HepG2 (cell line): Measurements from ENCODE around the gene GPX2. TPM values are rescaled to one million over a fixed set of nuclear protein-coding genes. Genes with fewer than 3 reads are reported as not detected.

ENCODE experiments used
- CEBPG ChIP-seq: IDR thresholded peaks from 2 replicates; pipeline ENCODE4 v1.6.1; 2016
- FOSL1 ChIP-seq: sonication (generic); formaldehyde crosslinking; IDR thresholded peaks from 2 replicates; pipeline ENCODE4 v1.9.0; 2021; ENCODE audit warnings: missing genetic modification reagents, borderline replicate concordance
- HOXA5 ChIP-seq: sonication (generic); formaldehyde crosslinking; IDR thresholded peaks from 2 replicates; pipeline ENCODE4 v1.4.0; 2020; ENCODE audit warnings: missing genetic modification reagents
- IRF9 ChIP-seq: sonication (generic); formaldehyde crosslinking; IDR thresholded peaks from 2 replicates; pipeline ENCODE4 v1.8.0; 2022; ENCODE audit warnings: missing genetic modification reagents, mild to moderate bottlenecking, borderline replicate concordance
- JDP2 ChIP-seq: sonication (generic); formaldehyde crosslinking; IDR thresholded peaks from 2 replicates; pipeline ENCODE4 v1.8.1; 2022; ENCODE audit warnings: missing genetic modification reagents, borderline replicate concordance
- KAT8 ChIP-seq: IDR thresholded peaks from 2 replicates; pipeline ENCODE4 v1.6.1; 2016; ENCODE audit warnings: missing genetic modification reagents, missing compliant biosample characterization
- MIER3 ChIP-seq: IDR thresholded peaks from 2 replicates; pipeline ENCODE4 v1.6.1; 2016; ENCODE audit warnings: missing compliant biosample characterization, borderline replicate concordance
- MLX ChIP-seq: IDR thresholded peaks from 2 replicates; pipeline ENCODE4 v1.6.1; 2016
- XBP1 ChIP-seq: sonication (generic); formaldehyde crosslinking; IDR thresholded peaks from 2 replicates; pipeline ENCODE4 v1.5.0; 2020; ENCODE audit warnings: missing genetic modification reagents
- ZNF10 ChIP-seq: sonication (generic); formaldehyde crosslinking; IDR thresholded peaks from 2 replicates; pipeline ENCODE4 v1.4.0; 2020; ENCODE audit warnings: mild to moderate bottlenecking, low read depth, missing genetic modification reagents, borderline replicate concordance
- ZNF101 ChIP-seq: sonication (generic); formaldehyde crosslinking; IDR thresholded peaks from 2 replicates; pipeline ENCODE4 v1.4.0; 2020; ENCODE audit warnings: mild to moderate bottlenecking, low read depth, missing genetic modification reagents, borderline replicate concordance
- ZNF138 ChIP-seq: sonication (generic); formaldehyde crosslinking; IDR thresholded peaks from 2 replicates; pipeline ENCODE4 v1.5.0; 2020; ENCODE audit warnings: mild to moderate bottlenecking, low read depth, missing genetic modification reagents
- ZNF317 ChIP-seq: sonication (generic); formaldehyde crosslinking; IDR thresholded peaks from 2 replicates; pipeline ENCODE4 v1.5.0; 2020; ENCODE audit warnings: mild to moderate bottlenecking, missing genetic modification reagents
- ZNF503 ChIP-seq: sonication (generic); formaldehyde crosslinking; IDR thresholded peaks from 2 replicates; pipeline ENCODE4 v1.4.0; 2020; ENCODE audit warnings: missing genetic modification reagents
- ZNF703 ChIP-seq: sonication (generic); formaldehyde crosslinking; IDR thresholded peaks from 2 replicates; pipeline ENCODE4 v1.5.1; 2020; ENCODE audit warnings: missing genetic modification reagents, mild to moderate bottlenecking, moderate library complexity, borderline replicate concordance
- ZNF768 ChIP-seq: sonication (generic); formaldehyde crosslinking; IDR thresholded peaks from 2 replicates; pipeline ENCODE4 v1.4.0; 2020; ENCODE audit warnings: missing genetic modification reagents
- polyA plus RNA-seq, 8 experiments: library from polyadenylated mRNA; depleted of rRNA in 3 of 8; stranded (reverse) in 7 of 8; unstranded in 1 of 8; fragments of >200 nt; fragmentation: Illumina TruSeq in 4 of 8; extraction: Trizol in 4 of 8; gene quantifications; 2 replicates each; pipeline versions ENCODE4 v1.2.1 to v1.2.3, GENCODE V29; 2011 to 2016; ENCODE audit warnings: low read depth in 4 of 8, missing spikeins in 1 of 8, mixed read lengths in 1 of 8; ENCODE audit not compliant: insufficient read depth in 1 of 8
- total RNA-seq, 5 experiments: library from RNA; depleted of rRNA; stranded (reverse); fragments of >200 nt; fragmentation: Illumina TruSeq; extraction: Trizol; gene quantifications; 2 replicates each; pipeline ENCODE4 v1.2.3, GENCODE V29; 2016; ENCODE audit warnings: low read depth in 1 of 5
- TF ChIP-seq, protein P1 (sequence below): IDR thresholded peaks from 2 replicates; pipeline ENCODE4 v1.4.0; 2020; ENCODE audit warnings: mild to moderate bottlenecking, missing genetic modification reagents
- TF ChIP-seq, protein P2 (sequence below): sonication (generic); formaldehyde crosslinking; IDR thresholded peaks from 2 replicates; pipeline ENCODE4 v1.4.0; 2020; ENCODE audit warnings: missing genetic modification reagents

GPX2 gene
- total and polyA plus RNA-seq, 2 of the 13 experiments (the other 11 are each of a cell fraction or from before 2014, with no cell fraction given): 526 to 674 TPM

DNA sequence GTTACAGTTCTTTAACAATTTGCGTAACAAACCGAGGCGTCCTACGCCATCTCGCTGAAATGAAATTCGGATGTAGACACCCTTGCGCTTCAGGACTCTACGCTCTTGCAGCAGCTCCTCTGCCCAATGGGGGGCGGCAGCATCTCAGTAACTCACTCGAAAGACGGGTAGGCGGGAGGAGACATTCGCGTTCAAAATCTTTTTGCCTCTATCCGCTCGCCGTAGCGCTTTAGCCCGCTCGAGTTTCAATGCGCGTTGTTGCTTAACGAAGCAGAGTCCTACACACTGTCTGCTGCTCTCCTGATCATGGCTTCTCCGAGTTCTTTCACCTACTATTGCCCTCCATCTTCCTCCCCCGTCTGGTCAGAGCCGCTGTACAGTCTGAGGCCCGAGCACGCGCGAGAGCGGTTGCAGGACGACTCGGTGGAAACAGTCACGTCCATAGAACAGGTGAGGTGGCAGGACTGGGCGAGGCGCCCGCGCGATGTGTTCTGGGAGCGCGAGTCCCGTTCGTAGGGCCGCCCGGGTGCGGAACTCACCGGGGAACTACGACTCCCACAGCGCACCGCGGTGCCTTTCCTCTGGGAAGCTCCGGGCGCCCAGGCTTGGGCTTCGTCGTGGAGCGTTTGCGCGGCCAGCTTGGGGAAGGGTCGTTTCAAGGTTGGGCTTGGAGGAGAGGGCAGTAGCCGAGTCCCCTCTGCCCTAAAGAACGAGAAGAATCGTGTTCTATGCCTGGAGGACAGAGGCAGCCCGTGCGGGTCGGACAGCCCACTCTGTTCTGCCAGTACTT lies 44.3 kb upstream of the GPX2 start, which contains the start of gene FNTB (continued):
- TF ChIP-seq, protein P1, sequence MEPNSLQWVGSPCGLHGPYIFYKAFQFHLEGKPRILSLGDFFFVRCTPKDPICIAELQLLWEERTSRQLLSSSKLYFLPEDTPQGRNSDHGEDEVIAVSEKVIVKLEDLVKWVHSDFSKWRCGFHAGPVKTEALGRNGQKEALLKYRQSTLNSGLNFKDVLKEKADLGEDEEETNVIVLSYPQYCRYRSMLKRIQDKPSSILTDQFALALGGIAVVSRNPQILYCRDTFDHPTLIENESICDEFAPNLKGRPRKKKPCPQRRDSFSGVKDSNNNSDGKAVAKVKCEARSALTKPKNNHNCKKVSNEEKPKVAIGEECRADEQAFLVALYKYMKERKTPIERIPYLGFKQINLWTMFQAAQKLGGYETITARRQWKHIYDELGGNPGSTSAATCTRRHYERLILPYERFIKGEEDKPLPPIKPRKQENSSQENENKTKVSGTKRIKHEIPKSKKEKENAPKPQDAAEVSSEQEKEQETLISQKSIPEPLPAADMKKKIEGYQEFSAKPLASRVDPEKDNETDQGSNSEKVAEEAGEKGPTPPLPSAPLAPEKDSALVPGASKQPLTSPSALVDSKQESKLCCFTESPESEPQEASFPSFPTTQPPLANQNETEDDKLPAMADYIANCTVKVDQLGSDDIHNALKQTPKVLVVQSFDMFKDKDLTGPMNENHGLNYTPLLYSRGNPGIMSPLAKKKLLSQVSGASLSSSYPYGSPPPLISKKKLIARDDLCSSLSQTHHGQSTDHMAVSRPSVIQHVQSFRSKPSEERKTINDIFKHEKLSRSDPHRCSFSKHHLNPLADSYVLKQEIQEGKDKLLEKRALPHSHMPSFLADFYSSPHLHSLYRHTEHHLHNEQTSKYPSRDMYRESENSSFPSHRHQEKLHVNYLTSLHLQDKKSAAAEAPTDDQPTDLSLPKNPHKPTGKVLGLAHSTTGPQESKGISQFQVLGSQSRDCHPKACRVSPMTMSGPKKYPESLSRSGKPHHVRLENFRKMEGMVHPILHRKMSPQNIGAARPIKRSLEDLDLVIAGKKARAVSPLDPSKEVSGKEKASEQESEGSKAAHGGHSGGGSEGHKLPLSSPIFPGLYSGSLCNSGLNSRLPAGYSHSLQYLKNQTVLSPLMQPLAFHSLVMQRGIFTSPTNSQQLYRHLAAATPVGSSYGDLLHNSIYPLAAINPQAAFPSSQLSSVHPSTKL (CRISPR knock-in tag): peak; percentile 56
- TF ChIP-seq, protein P2, sequence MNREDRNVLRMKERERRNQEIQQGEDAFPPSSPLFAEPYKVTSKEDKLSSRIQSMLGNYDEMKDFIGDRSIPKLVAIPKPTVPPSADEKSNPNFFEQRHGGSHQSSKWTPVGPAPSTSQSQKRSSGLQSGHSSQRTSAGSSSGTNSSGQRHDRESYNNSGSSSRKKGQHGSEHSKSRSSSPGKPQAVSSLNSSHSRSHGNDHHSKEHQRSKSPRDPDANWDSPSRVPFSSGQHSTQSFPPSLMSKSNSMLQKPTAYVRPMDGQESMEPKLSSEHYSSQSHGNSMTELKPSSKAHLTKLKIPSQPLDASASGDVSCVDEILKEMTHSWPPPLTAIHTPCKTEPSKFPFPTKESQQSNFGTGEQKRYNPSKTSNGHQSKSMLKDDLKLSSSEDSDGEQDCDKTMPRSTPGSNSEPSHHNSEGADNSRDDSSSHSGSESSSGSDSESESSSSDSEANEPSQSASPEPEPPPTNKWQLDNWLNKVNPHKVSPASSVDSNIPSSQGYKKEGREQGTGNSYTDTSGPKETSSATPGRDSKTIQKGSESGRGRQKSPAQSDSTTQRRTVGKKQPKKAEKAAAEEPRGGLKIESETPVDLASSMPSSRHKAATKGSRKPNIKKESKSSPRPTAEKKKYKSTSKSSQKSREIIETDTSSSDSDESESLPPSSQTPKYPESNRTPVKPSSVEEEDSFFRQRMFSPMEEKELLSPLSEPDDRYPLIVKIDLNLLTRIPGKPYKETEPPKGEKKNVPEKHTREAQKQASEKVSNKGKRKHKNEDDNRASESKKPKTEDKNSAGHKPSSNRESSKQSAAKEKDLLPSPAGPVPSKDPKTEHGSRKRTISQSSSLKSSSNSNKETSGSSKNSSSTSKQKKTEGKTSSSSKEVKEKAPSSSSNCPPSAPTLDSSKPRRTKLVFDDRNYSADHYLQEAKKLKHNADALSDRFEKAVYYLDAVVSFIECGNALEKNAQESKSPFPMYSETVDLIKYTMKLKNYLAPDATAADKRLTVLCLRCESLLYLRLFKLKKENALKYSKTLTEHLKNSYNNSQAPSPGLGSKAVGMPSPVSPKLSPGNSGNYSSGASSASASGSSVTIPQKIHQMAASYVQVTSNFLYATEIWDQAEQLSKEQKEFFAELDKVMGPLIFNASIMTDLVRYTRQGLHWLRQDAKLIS (CRISPR knock-in tag): no peak
- peak; percentile 90 for TF ChIP-seq KAT8 (CRISPR knock-in tag)
- TF ChIP-seq FOSL1: no peak
- TF ChIP-seq ZNF503: no peak
- TF ChIP-seq ZNF768 (CRISPR knock-in tag): no peak; the same call in 1 of the 2 replicates
- TF ChIP-seq MIER3 (CRISPR knock-in tag): peak; percentile 83
- TF ChIP-seq XBP1 (CRISPR knock-in tag): peak; percentile 17; the same call in 1 of the 2 replicates
- TF ChIP-seq ZNF317 (CRISPR knock-in tag): peak; percentile 91
- peak; percentile 80; the same call in 1 of the 2 replicates for TF ChIP-seq IRF9 (CRISPR knock-in tag)
- TF ChIP-seq ZNF10 (CRISPR knock-in tag): no peak
- no peak; the same call in 1 of the 2 replicates for TF ChIP-seq JDP2 (CRISPR knock-in tag)
- peak; percentile 40; the same call in 1 of the 2 replicates for TF ChIP-seq MLX (CRISPR knock-in tag)
- no peak for TF ChIP-seq ZNF703
- TF ChIP-seq HOXA5 (CRISPR knock-in tag): 0 out of 2 replicates have a peak, but pooled peaks have one; percentile 70
- TF ChIP-seq ZNF138 (CRISPR knock-in tag): 0 out of 2 replicates have a peak, but pooled peaks have one; percentile 48
- peak; percentile 80 for TF ChIP-seq CEBPG
- no peak for TF ChIP-seq ZNF101 (CRISPR knock-in tag)
